Left lung (tissue), 14 donors: ENCODE results near the gene PCDH18. TPM values are rescaled to one million over a fixed set of nuclear protein-coding genes. Genes with fewer than 3 reads are reported as not detected.

Experiments used
- ATAC-seq: fragments of 200-7000 bp; cut with Tn5 transposase; one replicate; pipeline ENCODE4 v1.9.1; 2020; ENCODE audit warnings: moderate library complexity
- DNase-seq, 4 donors: peaks; one replicate each; pipeline ENCODE4 v3.0.0-alpha.2; 2013 to 2020
- H3K27ac ChIP-seq, 2 donors: fragments of 200-600 bp; sonication (generic) in 1 of 2; one replicate each; pipeline versions ENCODE4 v1.5.0 to v1.8.0; 2020 to 2021
- H3K27me3 ChIP-seq, 2 donors: fragments of 200-600 bp; sonication (generic) in 1 of 2; one replicate each; pipeline versions ENCODE4 v1.5.0 to v1.8.0; 2020 to 2021
- H3K36me3 ChIP-seq, 2 donors: fragments of 200-600 bp; sonication (generic) in 1 of 2; one replicate each; pipeline versions ENCODE4 v1.5.0 to v1.8.0; 2020 to 2021
- H3K4me1 ChIP-seq, 2 donors: fragments of 200-600 bp; one replicate each; pipeline ENCODE4 v1.8.0; 2021
- H3K4me3 ChIP-seq, 2 donors: fragments of 200-600 bp; sonication (generic) in 1 of 2; one replicate each; pipeline versions ENCODE4 v1.5.0 to v1.8.0; 2020 to 2021; ENCODE audit warnings: mild to moderate bottlenecking in 1 of 2
- H3K9me3 ChIP-seq, 2 donors: fragments of 200-600 bp; sonication (generic) in 1 of 2; one replicate each; pipeline versions ENCODE4 v1.5.0 to v1.8.0; 2020 to 2021
- intact Hi-C, 2 donors: fragments of 100-400 bp; cut with DNase I; formaldehyde crosslinking; loops; one replicate each; pipeline versions ENCODE4 v1.11.2 to v1.14.2; 2022
- long read RNA-seq, 12 donors: library from polyadenylated mRNA in 2 of 12; unstranded in 2 of 12; transcript quantifications; one replicate each; pipeline ENCODE4 v2.0.0 and lab custom pipeline, GENCODE V29; 2019 to 2026
- polyA plus RNA-seq, 6 donors: library from polyadenylated mRNA; unstranded; fragments of 120-200 nt; gene quantifications; one replicate each; pipeline ENCODE4 v1.2.1, GENCODE V29; 2013; ENCODE audit not compliant: insufficient read length in 6 of 6
- total RNA-seq, 2 donors: library from RNA; stranded (reverse); fragmentation: NEBNext Ultra II Directional; extraction: Animal tissue kit (Norgen Biotek cat#: 25700); gene quantifications; one replicate each; pipeline ENCODE4 v1.2.1, GENCODE V29; 2021
- TF ChIP-seq, protein P1 (sequence below), 2 donors: fragments of 200-600 bp; sonication (generic) in 1 of 2; IDR thresholded peaks; one replicate each; pipeline versions ENCODE4 v1.5.0 to v1.8.0; 2021; ENCODE audit warnings: antibody characterized with exemption in 2 of 2
- donor health status: DM: no; HTN: yes; CAD: no.
- donor health status: DM: no; HTN: no; CAD: no.

Gene PCDH18, protein sequence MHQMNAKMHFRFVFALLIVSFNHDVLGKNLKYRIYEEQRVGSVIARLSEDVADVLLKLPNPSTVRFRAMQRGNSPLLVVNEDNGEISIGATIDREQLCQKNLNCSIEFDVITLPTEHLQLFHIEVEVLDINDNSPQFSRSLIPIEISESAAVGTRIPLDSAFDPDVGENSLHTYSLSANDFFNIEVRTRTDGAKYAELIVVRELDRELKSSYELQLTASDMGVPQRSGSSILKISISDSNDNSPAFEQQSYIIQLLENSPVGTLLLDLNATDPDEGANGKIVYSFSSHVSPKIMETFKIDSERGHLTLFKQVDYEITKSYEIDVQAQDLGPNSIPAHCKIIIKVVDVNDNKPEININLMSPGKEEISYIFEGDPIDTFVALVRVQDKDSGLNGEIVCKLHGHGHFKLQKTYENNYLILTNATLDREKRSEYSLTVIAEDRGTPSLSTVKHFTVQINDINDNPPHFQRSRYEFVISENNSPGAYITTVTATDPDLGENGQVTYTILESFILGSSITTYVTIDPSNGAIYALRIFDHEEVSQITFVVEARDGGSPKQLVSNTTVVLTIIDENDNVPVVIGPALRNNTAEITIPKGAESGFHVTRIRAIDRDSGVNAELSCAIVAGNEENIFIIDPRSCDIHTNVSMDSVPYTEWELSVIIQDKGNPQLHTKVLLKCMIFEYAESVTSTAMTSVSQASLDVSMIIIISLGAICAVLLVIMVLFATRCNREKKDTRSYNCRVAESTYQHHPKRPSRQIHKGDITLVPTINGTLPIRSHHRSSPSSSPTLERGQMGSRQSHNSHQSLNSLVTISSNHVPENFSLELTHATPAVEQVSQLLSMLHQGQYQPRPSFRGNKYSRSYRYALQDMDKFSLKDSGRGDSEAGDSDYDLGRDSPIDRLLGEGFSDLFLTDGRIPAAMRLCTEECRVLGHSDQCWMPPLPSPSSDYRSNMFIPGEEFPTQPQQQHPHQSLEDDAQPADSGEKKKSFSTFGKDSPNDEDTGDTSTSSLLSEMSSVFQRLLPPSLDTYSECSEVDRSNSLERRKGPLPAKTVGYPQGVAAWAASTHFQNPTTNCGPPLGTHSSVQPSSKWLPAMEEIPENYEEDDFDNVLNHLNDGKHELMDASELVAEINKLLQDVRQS
- 10 to 100 TPM; 12.1 to 17.3 TPM for total RNA-seq
- 100 to 1,000 TPM in 4 of 6 donors, 10 to 100 TPM in 2; 72.5 to 123 (median 118) TPM for polyA plus RNA-seq
- long read RNA-seq, donor 1, full-length matches to known transcripts, result 27 of 81 reads
- long read RNA-seq, donor 1, partial matches to known transcripts, result 54 of 81 reads
- long read RNA-seq, donor 1, other reads (novel, unspliced or antisense), result 0 of 81 reads
- long read RNA-seq, donor 2, full-length matches to known transcripts, result 30 of 30 reads
- long read RNA-seq, donor 2, partial matches to known transcripts, result 0 of 30 reads
- long read RNA-seq, donor 2, other reads (novel, unspliced or antisense), result 0 of 30 reads
- long read RNA-seq, donor 3, full-length matches to known transcripts, result 24 of 48 reads
- long read RNA-seq, donor 3, partial matches to known transcripts, result 24 of 48 reads
- long read RNA-seq, donor 3, other reads (novel, unspliced or antisense), result 0 of 48 reads
- long read RNA-seq, donor 4, partial matches to known transcripts, result 0 of 1 reads
- long read RNA-seq, donor 4, other reads (novel, unspliced or antisense), result 1 of 1 reads
- long read RNA-seq, donor 5, full-length matches to known transcripts, result 22 of 22 reads
- long read RNA-seq, donor 5, partial matches to known transcripts, result 0 of 22 reads
- long read RNA-seq, donor 5, other reads (novel, unspliced or antisense), result 0 of 22 reads
- long read RNA-seq, donor 6, full-length matches to known transcripts, result 24 of 24 reads
- long read RNA-seq, donor 6, partial matches to known transcripts, result 0 of 24 reads
- long read RNA-seq, donor 6, other reads (novel, unspliced or antisense), result 0 of 24 reads
- long read RNA-seq, donor 7, full-length matches to known transcripts, result 13 of 13 reads
- long read RNA-seq, donor 7, partial matches to known transcripts, result 0 of 13 reads
- long read RNA-seq, donor 7, other reads (novel, unspliced or antisense), result 0 of 13 reads
- long read RNA-seq, donor 8, full-length matches to known transcripts, result 12 of 12 reads
- long read RNA-seq, donor 8, partial matches to known transcripts, result 0 of 12 reads
- long read RNA-seq, donor 8, other reads (novel, unspliced or antisense), result 0 of 12 reads
- long read RNA-seq, donor 9, result 0 reads
- long read RNA-seq, donor 10, result 0 reads
- long read RNA-seq, donor 11, full-length matches to known transcripts, result 8 of 8 reads
- long read RNA-seq, donor 11, partial matches to known transcripts, result 0 of 8 reads
- long read RNA-seq, donor 11, other reads (novel, unspliced or antisense), result 0 of 8 reads
- long read RNA-seq, donor 12, full-length matches to known transcripts, result 19 of 19 reads
- long read RNA-seq, donor 12, partial matches to known transcripts, result 0 of 19 reads
- long read RNA-seq, donor 12, other reads (novel, unspliced or antisense), result 0 of 19 reads

DNA sequence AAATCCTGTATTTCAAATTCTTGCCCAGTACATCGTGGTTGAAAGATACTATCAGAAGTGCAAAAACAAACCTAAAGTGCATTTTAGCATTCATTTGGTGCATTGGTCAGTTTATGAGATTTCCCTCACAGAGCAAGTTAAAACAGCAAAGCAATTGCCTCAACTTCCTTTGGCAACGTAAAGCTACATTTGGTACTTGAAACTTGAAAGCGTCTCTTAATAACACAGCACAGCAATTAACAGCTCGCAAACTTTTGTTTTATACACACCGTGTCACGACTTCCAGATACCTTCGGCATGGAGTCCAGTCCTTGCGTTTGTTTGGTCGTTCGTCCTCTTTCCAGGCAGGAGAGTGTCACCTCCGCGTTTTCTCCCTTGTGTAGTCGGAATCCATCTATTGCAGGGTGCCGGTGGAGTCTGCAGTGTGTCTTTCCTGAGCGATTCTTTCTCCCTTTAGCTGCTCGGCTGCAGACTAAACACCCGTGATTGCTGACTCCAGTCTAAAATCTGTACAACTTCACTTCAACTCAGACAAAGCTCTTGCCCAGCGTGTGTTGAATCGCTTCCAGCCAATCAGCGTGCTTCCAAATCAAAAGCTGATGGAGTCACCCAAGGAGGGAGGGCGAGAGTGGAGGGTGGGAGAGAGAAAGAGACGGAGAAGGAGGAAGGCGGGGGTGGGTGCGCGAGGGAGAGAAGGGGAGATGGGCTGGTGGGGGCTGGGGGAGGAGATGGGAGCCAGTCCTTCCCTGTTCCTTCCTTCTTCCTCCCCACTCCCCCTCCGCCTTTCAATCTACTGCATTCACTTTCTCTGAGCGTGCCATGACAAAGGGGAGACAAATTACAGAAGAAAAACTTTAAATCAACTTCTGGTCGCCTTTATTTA, at the start of gene PCDH18:
Gene PCDH18 (minus strand): TSS at position 509 of the 883 bp plus-strand sequence. CDS start 406 bp downstream, at position 103.
- DNase-seq (peak; percentile 34 to 97 (median 92)), ATAC-seq (peak; percentile 92)

GRCh38 chr4:137576446-137576845, 44.2 kb upstream of the PCDH18 start:
- no peaks in the 10 kb centered on the region for H3K27me3 ChIP-seq
- H3K4me3 ChIP-seq, result no peak overlapping the region
- no peak overlapping the region for H3K27ac ChIP-seq
- H3K36me3 ChIP-seq, result no peaks in the 10 kb centered on the region
- no peak for ATAC-seq
- intact Hi-C loops, result no loop called here
- TF ChIP-seq, protein P1, sequence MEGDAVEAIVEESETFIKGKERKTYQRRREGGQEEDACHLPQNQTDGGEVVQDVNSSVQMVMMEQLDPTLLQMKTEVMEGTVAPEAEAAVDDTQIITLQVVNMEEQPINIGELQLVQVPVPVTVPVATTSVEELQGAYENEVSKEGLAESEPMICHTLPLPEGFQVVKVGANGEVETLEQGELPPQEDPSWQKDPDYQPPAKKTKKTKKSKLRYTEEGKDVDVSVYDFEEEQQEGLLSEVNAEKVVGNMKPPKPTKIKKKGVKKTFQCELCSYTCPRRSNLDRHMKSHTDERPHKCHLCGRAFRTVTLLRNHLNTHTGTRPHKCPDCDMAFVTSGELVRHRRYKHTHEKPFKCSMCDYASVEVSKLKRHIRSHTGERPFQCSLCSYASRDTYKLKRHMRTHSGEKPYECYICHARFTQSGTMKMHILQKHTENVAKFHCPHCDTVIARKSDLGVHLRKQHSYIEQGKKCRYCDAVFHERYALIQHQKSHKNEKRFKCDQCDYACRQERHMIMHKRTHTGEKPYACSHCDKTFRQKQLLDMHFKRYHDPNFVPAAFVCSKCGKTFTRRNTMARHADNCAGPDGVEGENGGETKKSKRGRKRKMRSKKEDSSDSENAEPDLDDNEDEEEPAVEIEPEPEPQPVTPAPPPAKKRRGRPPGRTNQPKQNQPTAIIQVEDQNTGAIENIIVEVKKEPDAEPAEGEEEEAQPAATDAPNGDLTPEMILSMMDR (IDR thresholded peaks at IDR 0.05), result no peak
- no peaks in the 10 kb centered on the region for H3K4me1 ChIP-seq
- DNase-seq, result no peak
- peaks cover 0 to 3% of the 10 kb centered on the region in 2 donors for H3K9me3 ChIP-seq

More for the DNA sequence above, at the start of gene PCDH18:
- intact Hi-C loops, result no loop called here
- H3K27ac ChIP-seq, result peak within 1 kb of the TSS; percentile 63 to 87
- no peaks in the 10 kb centered on the region for H3K4me1 ChIP-seq
- no peaks in the 10 kb centered on the region for H3K27me3 ChIP-seq
- no peaks in the 10 kb centered on the region for H3K9me3 ChIP-seq
- H3K36me3 ChIP-seq, result no peaks in the 10 kb centered on the region
- peak within 1 kb of the TSS; percentile 30 to 42 for H3K4me3 ChIP-seq
- TF ChIP-seq, protein P1 (IDR thresholded peaks at IDR 0.05), result no peak

- H3K4me1 ChIP-seq, result no peaks in the 10 kb centered on the region
- ATAC-seq (no peak), DNase-seq (peak in 1 of 4 donors; percentile 19)
- no peak overlapping the region for H3K4me3 ChIP-seq
- intact Hi-C loops, result no loop called here
- no peak overlapping the region for H3K27ac ChIP-seq
- H3K36me3 ChIP-seq, result no peaks in the 10 kb centered on the region
- TF ChIP-seq, protein P1 (IDR thresholded peaks at IDR 0.05), result no peak
- no peaks in the 10 kb centered on the region for H3K9me3 ChIP-seq
- no peaks in the 10 kb centered on the region for H3K27me3 ChIP-seq
Observed at GRCh38 chr4:137572647-137573046, 40.4 kb upstream of the PCDH18 start.
